GM12878 (cell line): ENCODE data around the gene DYNC1H1.

Source experiments
- BRCA1 ChIP-seq: IDR thresholded peaks from 2 replicates; pipeline ENCODE4 v1.6.1; 2011; ENCODE audit warnings: low read depth, low read length, improper control_type of control experiment
- EGR1 ChIP-seq, 2 experiments: IDR thresholded peaks; 1 replicate in 1 of 2; 2 replicates in 1 of 2; pipeline ENCODE4 v1.6.1; 2011 to 2012; ENCODE audit warnings: low read depth in 2 of 2, low read length in 2 of 2, borderline replicate concordance in 1 of 2, mild to moderate bottlenecking in 1 of 2, moderate library complexity in 1 of 2
- EZH2 ChIP-seq: IDR thresholded peaks from 2 replicates; pipeline ENCODE4 v1.6.1; 2012; ENCODE audit warnings: low read depth, mild to moderate bottlenecking, control low read depth, inconsistent platforms, low read length, borderline replicate concordance; ENCODE audit not compliant: control insufficient read depth
- GABPA ChIP-seq: IDR thresholded peaks from 2 replicates; pipeline ENCODE4 v1.6.1; 2014; ENCODE audit warnings: antibody characterized with exemption, low read depth, mild to moderate bottlenecking, inconsistent platforms
- PAX8 ChIP-seq: fragments of 450-650 bp; IDR thresholded peaks from 2 replicates; pipeline ENCODE4 v1.6.1; 2017; ENCODE audit warnings: mild to moderate bottlenecking, moderate library complexity
- REST ChIP-seq: IDR thresholded peaks from 2 replicates; pipeline ENCODE4 v1.6.1; 2012; ENCODE audit warnings: mild to moderate bottlenecking, low read depth, low read length
- SIN3A ChIP-seq: IDR thresholded peaks from 2 replicates; pipeline ENCODE4 v1.6.1; 2012; ENCODE audit warnings: low read depth, low read length, improper control_type of control experiment
- SPI1 ChIP-seq: IDR thresholded peaks from 2 replicates; pipeline ENCODE4 v1.6.1; 2011; ENCODE audit warnings: low read depth, mild to moderate bottlenecking, low read length, moderate library complexity, borderline replicate concordance; ENCODE audit not compliant: insufficient read depth
- TBL1XR1 ChIP-seq: IDR thresholded peaks from 2 replicates; pipeline ENCODE4 v1.6.1; 2012; ENCODE audit warnings: low read depth, low read length, improper control_type of control experiment
- TF ChIP-seq, protein P1 (sequence below): fragments of 450-650 bp; IDR thresholded peaks from 2 replicates; pipeline ENCODE4 v1.6.1; 2016; ENCODE audit warnings: mild to moderate bottlenecking
- TF ChIP-seq, protein P2 (sequence below): IDR thresholded peaks from 2 replicates; pipeline ENCODE4 v1.6.1; 2012; ENCODE audit warnings: low read depth, low read length, improper control_type of control experiment
- TF ChIP-seq, protein P3 (sequence below), 3 experiments: IDR thresholded peaks in 2 of 3; conservative IDR thresholded peaks in 1 of 3; 2 replicates each; pipeline ENCODE4 v1.5.1; 2011; ENCODE audit warnings: low read depth in 3 of 3, low read length in 3 of 3, mild to moderate bottlenecking in 3 of 3, control low read depth in 2 of 3, moderate library complexity in 2 of 3, inconsistent platforms in 1 of 3, mixed read lengths in 1 of 3; ENCODE audit not compliant: control insufficient read depth in 2 of 3, insufficient read depth in 1 of 3; ENCODE audit errors: extremely low read depth in 1 of 3
- TF ChIP-seq, protein P4 (sequence below): fragments of 450-650 bp; formaldehyde crosslinking; IDR thresholded peaks from 2 replicates; pipeline ENCODE4 v1.5.0; 2022; ENCODE audit warnings: mild to moderate bottlenecking, missing genetic modification characterization

DNA sequence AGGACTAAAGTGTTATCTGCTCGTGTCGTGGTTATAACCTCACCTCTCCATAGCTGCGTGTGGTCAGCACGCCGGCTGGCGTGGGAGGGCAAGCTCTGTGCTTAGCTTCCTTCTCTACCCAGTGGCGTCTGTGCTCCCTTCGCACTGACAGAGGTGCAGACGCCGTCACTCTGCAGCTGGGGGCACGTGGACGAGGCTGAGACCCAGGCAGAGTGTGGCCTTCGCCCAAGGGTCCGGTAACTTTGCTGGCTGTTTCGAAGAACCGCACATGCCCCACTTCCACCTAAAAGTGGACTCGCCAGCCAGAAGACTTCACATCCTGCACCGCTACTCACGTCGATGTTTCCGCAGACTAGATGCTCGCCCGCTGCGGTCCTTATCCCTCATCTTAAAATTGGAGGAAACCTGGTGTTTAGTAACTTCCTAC, 35.9 kb upstream of the DYNC1H1 start:
- TF ChIP-seq, protein P1, sequence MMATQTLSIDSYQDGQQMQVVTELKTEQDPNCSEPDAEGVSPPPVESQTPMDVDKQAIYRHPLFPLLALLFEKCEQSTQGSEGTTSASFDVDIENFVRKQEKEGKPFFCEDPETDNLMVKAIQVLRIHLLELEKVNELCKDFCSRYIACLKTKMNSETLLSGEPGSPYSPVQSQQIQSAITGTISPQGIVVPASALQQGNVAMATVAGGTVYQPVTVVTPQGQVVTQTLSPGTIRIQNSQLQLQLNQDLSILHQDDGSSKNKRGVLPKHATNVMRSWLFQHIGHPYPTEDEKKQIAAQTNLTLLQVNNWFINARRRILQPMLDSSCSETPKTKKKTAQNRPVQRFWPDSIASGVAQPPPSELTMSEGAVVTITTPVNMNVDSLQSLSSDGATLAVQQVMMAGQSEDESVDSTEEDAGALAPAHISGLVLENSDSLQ, result no peak
- no peak for TF ChIP-seq TBL1XR1
- TF ChIP-seq PAX8, result no peak
- TF ChIP-seq, protein P2, sequence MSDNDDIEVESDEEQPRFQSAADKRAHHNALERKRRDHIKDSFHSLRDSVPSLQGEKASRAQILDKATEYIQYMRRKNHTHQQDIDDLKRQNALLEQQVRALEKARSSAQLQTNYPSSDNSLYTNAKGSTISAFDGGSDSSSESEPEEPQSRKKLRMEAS, result no peak
- TF ChIP-seq, protein P3, sequence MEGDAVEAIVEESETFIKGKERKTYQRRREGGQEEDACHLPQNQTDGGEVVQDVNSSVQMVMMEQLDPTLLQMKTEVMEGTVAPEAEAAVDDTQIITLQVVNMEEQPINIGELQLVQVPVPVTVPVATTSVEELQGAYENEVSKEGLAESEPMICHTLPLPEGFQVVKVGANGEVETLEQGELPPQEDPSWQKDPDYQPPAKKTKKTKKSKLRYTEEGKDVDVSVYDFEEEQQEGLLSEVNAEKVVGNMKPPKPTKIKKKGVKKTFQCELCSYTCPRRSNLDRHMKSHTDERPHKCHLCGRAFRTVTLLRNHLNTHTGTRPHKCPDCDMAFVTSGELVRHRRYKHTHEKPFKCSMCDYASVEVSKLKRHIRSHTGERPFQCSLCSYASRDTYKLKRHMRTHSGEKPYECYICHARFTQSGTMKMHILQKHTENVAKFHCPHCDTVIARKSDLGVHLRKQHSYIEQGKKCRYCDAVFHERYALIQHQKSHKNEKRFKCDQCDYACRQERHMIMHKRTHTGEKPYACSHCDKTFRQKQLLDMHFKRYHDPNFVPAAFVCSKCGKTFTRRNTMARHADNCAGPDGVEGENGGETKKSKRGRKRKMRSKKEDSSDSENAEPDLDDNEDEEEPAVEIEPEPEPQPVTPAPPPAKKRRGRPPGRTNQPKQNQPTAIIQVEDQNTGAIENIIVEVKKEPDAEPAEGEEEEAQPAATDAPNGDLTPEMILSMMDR (IDR thresholded peaks at IDR 0.05 in 2 of 3, conservative IDR thresholded peaks at IDR 0.05 in 1 of 3; ENCODE audit: control insufficient read depth in 2 of 3, extremely low read depth in 1 of 3, insufficient read depth in 1 of 3, low read depth in 3 of 3, low read length in 3 of 3), result no peak
- no peak for TF ChIP-seq SIN3A
- TF ChIP-seq GABPA, result no peak
- TF ChIP-seq REST, result no peak
- TF ChIP-seq, protein P4, sequence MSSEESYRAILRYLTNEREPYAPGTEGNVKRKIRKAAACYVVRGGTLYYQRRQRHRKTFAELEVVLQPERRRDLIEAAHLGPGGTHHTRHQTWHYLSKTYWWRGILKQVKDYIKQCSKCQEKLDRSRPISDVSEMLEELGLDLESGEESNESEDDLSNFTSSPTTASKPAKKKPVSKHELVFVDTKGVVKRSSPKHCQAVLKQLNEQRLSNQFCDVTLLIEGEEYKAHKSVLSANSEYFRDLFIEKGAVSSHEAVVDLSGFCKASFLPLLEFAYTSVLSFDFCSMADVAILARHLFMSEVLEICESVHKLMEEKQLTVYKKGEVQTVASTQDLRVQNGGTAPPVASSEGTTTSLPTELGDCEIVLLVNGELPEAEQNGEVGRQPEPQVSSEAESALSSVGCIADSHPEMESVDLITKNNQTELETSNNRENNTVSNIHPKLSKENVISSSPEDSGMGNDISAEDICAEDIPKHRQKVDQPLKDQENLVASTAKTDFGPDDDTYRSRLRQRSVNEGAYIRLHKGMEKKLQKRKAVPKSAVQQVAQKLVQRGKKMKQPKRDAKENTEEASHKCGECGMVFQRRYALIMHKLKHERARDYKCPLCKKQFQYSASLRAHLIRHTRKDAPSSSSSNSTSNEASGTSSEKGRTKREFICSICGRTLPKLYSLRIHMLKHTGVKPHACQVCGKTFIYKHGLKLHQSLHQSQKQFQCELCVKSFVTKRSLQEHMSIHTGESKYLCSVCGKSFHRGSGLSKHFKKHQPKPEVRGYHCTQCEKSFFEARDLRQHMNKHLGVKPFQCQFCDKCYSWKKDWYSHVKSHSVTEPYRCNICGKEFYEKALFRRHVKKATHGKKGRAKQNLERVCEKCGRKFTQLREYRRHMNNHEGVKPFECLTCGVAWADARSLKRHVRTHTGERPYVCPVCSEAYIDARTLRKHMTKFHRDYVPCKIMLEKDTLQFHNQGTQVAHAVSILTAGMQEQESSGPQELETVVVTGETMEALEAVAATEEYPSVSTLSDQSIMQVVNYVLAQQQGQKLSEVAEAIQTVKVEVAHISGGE (CRISPR knock-in tag), result no peak
- no peak for TF ChIP-seq EZH2
- TF ChIP-seq EGR1 (IDR thresholded peaks at IDR 0.05; ENCODE audit: borderline replicate concordance in 1 of 2, low read depth in 2 of 2, low read length in 2 of 2), result no peak
- TF ChIP-seq BRCA1, result no peak
- TF ChIP-seq SPI1, result no peak
